Peyer's patch (tissue), 4 donors: ENCODE measurements around the gene KCNK5.

Source experiments
- CTCF ChIP-seq, 6 experiments: fragments of 450-650 bp in 4 of 6; fragments of 200-600 bp in 2 of 6; sonication (generic) in 1 of 6; IDR thresholded peaks; one replicate each; pipeline ENCODE4 v1.5.1; 2017 to 2019; ENCODE audit warnings: antibody characterized with exemption in 6 of 6, mild to moderate bottlenecking in 3 of 6, moderate library complexity in 1 of 6
- POLR2A ChIP-seq, 2 donors: fragments of 450-650 bp; IDR thresholded peaks; one replicate each; pipeline ENCODE4 v1.5.1; 2017; ENCODE audit warnings: antibody characterized with exemption in 2 of 2, mild to moderate bottlenecking in 2 of 2, moderate library complexity in 2 of 2

GRCh38 chr6:39266375-39266774, 37.1 kb upstream of the KCNK5 start:
- no peak for TF ChIP-seq CTCF (IDR thresholded peaks at IDR 0.05)
- no peak for TF ChIP-seq POLR2A (IDR thresholded peaks at IDR 0.05)
